SHP77 treated with DMSO at 0.1 percent for 48 hours (cell line): ENCODE measurements around the gene SLC2A1.

Experiments
- DNase-seq: peaks from one replicate; lab custom pipeline; 2025; lab: John Stamatoyannopoulos, UW

SLC2A1 gene

DNA sequence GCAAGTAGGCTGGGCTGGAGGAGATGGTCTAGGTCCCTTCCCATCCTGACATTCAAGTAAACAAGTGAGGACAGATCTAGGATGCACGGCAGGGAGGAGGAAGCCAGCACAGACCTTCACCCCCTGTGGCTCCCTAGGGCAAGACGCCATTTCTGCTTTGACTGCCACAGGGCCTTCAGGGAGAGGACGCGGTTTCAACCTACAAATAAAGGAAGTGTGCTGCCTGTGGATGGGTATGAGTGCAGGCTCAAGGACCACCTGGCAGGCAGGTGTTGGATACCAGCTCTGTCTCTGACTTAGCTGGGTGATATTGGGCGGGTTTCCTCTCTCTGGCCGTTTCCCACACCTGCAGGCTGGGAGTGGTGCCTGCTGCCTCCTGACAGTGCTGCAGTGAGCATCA lies 16.2 kb downstream of the SLC2A1 start:
- DNase-seq = no peak

GRCh38 chr1:42941640-42942330 lies 16.9 kb downstream of the SLC2A1 start:
- no peak for DNase-seq

- no peak for DNase-seq
Measured at GRCh38 chr1:42940851-42941639, 17.6 kb downstream of the SLC2A1 start.

DNA sequence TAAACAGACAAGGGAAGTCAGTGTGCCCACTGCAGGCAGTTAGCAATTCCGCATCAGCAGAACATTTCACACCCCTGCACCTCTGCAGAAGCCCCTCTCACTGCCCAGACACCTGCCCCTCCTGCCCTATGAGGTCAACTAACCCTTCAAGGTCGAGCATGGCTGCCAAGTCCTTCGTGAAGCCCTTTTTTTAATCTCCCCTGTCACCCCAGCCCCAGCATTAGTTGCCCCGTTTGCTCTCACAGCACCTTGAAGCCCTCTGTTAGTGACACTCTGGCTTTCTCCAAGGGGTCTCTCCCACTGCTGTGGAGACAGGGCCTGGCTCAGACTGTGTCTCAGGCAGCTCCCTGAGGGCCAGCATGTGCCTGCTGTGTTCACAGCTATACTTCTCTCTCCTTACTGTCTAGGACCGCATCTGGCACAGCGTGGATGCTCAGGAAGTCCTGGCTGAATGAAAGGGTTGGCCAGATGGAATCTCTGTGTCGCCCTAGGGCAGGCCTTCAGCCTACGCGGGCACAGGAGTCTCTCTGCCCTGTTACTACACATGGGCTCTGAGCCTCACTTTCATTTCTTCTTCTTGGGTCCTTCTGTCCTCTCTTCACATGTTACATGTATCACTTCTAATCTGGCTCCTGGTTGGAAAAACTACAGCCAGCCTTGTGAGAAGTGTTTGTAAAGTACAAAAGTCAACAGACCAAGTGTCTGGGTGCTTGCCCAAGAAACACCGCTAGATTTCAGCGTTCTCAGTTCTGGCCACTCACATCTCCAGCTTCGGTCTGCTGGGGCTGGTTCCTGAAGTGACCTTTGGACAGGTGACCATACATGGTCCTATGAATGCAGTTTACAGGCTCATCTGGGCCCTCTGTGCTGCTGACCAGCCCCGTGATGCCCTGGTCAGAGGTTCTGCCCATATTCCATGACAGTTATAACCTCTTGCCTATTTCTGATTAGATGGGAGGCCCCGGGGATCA lies 19.7 kb downstream of the SLC2A1 start:
- no peak for DNase-seq

- no peak for DNase-seq
Measured at GRCh38 chr1:42937836-42938644, 20.6 kb downstream of the SLC2A1 start.

GRCh38 chr1:42937141-42937696 lies 21.4 kb downstream of the SLC2A1 start:
- no peak for DNase-seq

DNA sequence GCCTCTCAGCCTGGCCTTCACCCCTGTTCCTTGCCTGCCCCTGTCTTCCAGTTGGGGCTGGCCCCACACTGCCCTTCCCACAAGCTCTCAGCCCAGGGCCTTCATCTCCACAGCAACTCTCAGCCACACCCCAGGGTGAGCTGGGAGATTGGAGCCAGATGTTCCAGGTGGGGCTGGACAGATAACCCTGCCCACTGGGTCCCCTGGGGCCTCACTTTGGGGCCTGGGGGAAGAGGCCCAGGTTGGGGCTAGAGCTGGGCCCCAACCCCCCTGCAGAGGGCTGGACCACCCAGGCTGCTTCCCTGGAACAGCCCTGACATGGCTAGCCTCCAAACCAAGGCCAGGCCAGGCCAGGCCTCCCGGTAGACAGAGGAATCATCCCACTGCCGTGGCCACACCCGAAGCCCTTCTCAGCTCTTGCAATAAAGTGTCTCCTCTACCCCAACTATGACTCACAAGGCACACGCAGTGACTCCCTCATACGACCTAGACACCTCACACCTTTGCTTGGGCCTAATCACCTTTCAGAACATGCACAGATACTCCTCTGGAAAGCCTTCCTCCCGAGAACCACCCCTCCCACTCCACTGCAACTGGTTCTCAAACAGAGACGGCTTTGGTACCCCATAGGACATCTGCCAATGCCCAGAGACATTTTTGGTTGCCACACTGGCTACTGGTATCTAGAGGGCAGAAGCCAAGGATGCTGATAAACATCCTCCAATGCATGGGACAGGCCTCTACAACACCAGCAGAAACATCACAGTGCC lies 22.2 kb downstream of the SLC2A1 start:
- DNase-seq = no peak

DNA sequence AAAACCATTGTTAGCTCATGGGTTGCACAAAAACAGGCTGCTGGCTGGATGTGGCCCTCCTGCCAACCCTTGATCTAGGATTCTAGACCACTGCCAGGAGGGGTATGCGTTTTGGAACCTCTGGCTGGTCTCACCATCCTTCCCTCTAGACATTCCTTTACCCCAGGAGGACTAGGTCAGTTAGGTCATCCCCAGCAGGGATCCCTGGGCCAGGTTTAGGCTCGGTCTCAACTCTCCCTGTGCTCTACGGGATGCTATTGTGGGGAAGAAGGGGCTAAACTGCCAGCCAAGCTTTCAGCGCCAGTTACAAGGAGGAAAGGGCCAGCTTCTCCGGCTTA lies 22.7 kb downstream of the SLC2A1 start:
- DNase-seq = no peak

GRCh38 chr1:42935313-42935895 lies 23.3 kb downstream of the SLC2A1 start:
- no peak for DNase-seq

DNA sequence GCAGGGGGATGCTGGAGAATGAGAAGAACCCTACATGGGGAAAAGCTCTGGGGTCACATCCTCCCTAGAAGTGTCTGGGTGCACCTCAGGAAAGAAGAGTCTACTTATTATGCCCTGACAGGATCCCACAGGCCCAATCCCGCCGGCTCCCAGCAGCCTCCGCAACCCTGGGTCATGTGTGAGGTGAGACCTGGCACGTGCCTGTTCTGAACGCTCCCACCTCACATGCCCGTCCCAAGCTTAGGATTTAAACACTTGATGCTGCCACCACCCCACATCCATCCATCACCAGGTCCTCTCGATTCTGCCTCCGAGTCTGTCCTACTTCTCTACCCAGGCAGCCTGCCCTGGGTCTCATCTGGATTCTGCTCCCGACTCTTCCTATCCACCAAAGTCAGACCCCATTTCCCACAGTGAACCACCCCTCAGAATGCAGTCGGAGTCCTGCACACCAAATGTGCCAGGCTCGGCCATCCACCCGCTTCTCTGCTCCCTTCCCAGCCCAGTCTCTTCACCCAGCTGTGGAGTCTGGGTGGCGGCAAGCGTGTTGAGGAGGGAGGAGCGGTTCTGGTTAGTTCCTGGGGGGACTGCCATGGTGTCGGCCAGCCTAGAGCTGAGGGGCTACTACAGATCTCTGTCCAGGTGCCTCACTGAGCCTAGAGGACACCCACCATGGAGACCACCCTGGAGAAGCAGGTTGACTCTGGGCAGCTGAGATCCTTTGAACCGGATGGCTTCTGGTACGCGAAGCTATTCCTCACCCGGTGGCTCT lies 23.9 kb downstream of the SLC2A1 start:
- no peak for DNase-seq

DNA sequence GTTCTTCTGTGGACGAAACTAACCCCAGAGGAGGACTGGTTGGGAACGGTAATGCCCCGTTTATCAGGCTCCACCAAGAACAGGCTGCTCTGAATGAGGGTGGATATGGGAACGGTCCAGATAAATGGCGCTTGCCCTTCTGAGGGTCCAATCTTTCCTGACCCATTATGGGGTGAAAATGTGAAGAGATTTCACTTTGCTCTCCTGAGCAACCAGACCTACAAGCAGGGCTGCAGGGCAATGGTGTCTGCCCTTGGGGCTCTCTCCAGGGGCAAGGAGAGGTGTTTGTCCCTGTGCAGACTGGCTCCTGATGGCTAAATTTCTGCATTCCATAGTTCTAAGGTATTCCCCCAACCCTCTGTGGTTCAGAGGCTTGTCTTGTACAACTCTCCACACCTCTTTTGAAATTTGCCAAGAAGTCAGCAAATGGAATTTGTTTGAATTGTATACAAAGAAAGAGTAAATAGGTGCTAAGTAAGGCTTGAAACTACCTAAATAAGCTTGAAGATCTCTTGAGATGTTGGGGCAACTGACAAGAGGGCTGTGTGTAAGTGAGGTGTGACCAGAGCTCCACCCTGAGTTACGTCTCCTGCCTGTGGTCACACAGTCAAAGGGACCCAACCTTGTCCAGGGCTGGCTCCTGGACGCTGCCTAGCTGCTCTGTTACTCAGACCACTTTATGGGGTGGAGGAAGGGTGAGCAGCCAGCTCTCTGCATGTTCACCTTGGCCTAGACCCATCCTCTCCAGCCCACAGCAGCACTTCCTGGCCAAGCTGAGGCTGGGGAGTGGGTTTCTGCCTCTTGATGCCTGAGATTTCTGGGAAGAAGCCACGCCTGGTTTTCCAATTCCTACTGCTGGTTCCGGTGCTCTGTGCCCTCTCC lies 24.8 kb downstream of the SLC2A1 start:
- DNase-seq = no peak

GRCh38 chr1:42933060-42933586 lies 25.5 kb downstream of the SLC2A1 start:
- no peak for DNase-seq

GRCh38 chr1:42932442-42932941 lies 26.2 kb downstream of the SLC2A1 start:
- no peak for DNase-seq

GRCh38 chr1:42931911-42932422 lies 26.7 kb downstream of the SLC2A1 start:
- DNase-seq = no peak

GRCh38 chr1:42931108-42931539 lies 27.5 kb downstream of the SLC2A1 start:
- DNase-seq = no peak

DNA sequence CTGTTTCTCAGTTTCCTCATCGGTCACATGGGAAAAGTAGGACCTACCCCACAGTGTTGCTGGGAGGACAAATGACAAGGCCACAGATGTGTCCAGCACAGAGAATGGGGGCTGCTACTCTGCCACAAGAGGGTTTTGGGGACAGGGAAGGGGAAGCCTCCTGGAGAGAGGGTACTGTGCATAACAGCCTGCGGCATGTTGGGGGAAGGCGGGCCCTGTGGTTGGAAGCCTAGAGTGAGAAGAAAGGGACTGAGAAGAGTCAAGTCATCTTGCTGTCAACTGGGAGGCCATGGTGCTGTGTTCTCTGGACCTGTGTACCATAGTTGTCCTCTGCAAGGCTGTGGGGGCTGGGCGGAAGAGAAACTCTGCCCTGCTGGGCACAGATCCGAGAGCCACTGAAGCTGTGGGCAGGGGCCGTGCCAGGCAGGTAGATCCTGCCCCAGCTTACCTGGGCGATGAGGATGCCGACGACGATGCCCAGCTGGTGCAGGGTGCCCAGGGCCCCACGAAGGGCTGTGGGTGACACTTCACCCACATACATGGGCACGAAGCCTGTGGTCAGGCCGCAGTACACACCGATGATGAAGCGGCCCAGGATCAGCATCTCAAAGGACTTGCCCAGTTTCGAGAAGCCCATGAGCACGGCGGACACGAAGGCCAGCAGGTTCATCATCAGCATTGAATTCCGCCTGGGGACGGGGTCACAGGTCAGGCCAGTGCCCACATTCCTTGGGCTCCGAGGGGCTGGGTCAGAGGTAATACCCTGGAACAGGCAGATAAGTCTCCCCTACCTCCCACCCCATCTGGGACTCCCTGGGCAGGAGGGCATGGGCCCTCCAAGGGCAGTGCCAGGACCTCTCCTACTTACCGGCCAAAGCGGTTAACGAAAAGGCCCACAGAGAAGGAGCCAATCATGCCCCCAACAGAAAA lies 28.2 kb downstream of the SLC2A1 start:
- no peak for DNase-seq
